GM12878 (cell line): Measurements from ENCODE around the gene LRRC45. TPM values are rescaled to one million over a fixed set of nuclear protein-coding genes. Genes with fewer than 3 reads are reported as not detected.

Source experiments
- ATAC-seq: fragments of 200-7000 bp; cut with Tn5 transposase; 3 replicates; pipeline ENCODE4 v1.9.1; 2020; ENCODE audit warnings: mild to moderate bottlenecking, moderate library complexity
- BruUV-seq: library from RNA; stranded (reverse); fragments of 400-500 nt; replicated peaks from 2 replicates; lab custom pipeline; 2021; lab: Mats Ljungman, UMichigan
- CTCF ChIA-PET: fragments of 300-600 bp; sonication (Branson Sonifier 250); formaldehyde crosslinking; extraction: SDS; loops from one replicate; lab custom pipeline; 2021; ENCODE audit warnings: inconsistent platforms; lab: Yijun Ruan, JAX
- POLR2A ChIA-PET: fragments of 350-600 bp; formaldehyde crosslinking; extraction: SDS; loops from one replicate; lab custom pipeline; 2021; ENCODE audit warnings: inconsistent platforms; lab: Charles Lee
- RAD21 ChIA-PET: fragments of 300-600 bp; sonication (Branson Sonifier 250); formaldehyde crosslinking; loops from one replicate; lab custom pipeline; 2023; ENCODE audit warnings: antibody characterized with exemption; ENCODE audit not compliant: unreplicated experiment; lab: Charles Lee
- SMC1A ChIA-PET: fragments of 300-600 bp; sonication (Branson Sonifier 250); formaldehyde crosslinking; loops from one replicate; lab custom pipeline; 2023; ENCODE audit not compliant: unreplicated experiment, uncharacterized antibody; lab: Charles Lee
- DNase-seq: peaks from one replicate; pipeline ENCODE4 v3.0.0-alpha.2; 2011; ENCODE audit warnings: low read depth, low spot score
- FAIRE-seq: peaks from 3 replicates; lab custom pipeline; 2011; peaks lifted over from hg19 to GRCh38; lab: Jason Lieb, UNC
- H2AFZ ChIP-seq: 2 replicates; pipeline ENCODE4 v1.6.0; 2011; ENCODE audit warnings: low read depth, low read length, control low read depth; ENCODE audit not compliant: control insufficient read depth
- H3K27ac ChIP-seq: 2 replicates; pipeline ENCODE4 v1.5.1; 2011; ENCODE audit warnings: control low read depth; ENCODE audit not compliant: control insufficient read depth, insufficient read depth
- H3K27me3 ChIP-seq, 2 experiments: replicated peaks in 1 of 2; 2 replicates each; pipeline versions ENCODE4 v1.6.0 to v1.6.1; 2011; ENCODE audit warnings: low read length in 1 of 2; ENCODE audit not compliant: control insufficient read depth in 2 of 2, insufficient read depth in 2 of 2
- H3K36me3 ChIP-seq, 2 experiments: 2 replicates each; pipeline ENCODE4 v1.5.1; 2011; ENCODE audit warnings: low read length in 1 of 2; ENCODE audit not compliant: control insufficient read depth in 2 of 2, insufficient read depth in 2 of 2
- H3K4me1 ChIP-seq: 2 replicates; pipeline ENCODE4 v1.6.1; 2011; ENCODE audit warnings: mild to moderate bottlenecking, low read length, moderate library complexity, mixed read lengths; ENCODE audit not compliant: control insufficient read depth, insufficient read depth
- H3K4me2 ChIP-seq: 2 replicates; pipeline ENCODE4 v1.6.0; 2011; ENCODE audit warnings: control low read depth; ENCODE audit not compliant: control insufficient read depth, insufficient read depth
- H3K4me3 ChIP-seq: fragments of 200-600 bp; sonication (generic); 2 replicates; pipeline ENCODE4 v1.5.1; 2016
- H3K79me2 ChIP-seq: 2 replicates; pipeline ENCODE4 v1.6.0; 2011; ENCODE audit warnings: low read length; ENCODE audit not compliant: control insufficient read depth, insufficient read depth
- H3K9ac ChIP-seq: 2 replicates; pipeline ENCODE4 v1.8.0; 2011; ENCODE audit warnings: low read length, control low read depth, mixed read lengths; ENCODE audit not compliant: control insufficient read depth, insufficient read depth
- H3K9me3 ChIP-seq: replicated peaks from 3 replicates; pipeline ENCODE4 v1.5.1; 2011; ENCODE audit warnings: mild to moderate bottlenecking, low read length; ENCODE audit not compliant: control insufficient read depth, insufficient read depth
- H4K20me1 ChIP-seq: 2 replicates; pipeline ENCODE4 v1.6.0; 2011; ENCODE audit not compliant: control insufficient read depth, insufficient read depth
- POLR2A ChIP-seq: IDR thresholded peaks from 2 replicates; pipeline ENCODE4 v1.6.1; 2011; ENCODE audit warnings: low read depth, mild to moderate bottlenecking, low read length
- SPI1 ChIP-seq: IDR thresholded peaks from 2 replicates; pipeline ENCODE4 v1.6.1; 2011; ENCODE audit warnings: low read depth, mild to moderate bottlenecking, low read length, moderate library complexity, borderline replicate concordance; ENCODE audit not compliant: insufficient read depth
- WGBS: methylation state at CpG from one replicate; pipeline ENCODE4 v1.1.6; 2016; ENCODE audit warnings: low lambda C conversion rate; ENCODE audit not compliant: insufficient replicate concordance, insufficient coverage; ENCODE audit errors: missing lambda C conversion rate; 5-methylcytosine and 5-hydroxymethylcytosine counted together
- in situ Hi-C: fragments of 300-500 bp; cut with MboI; formaldehyde crosslinking; loops from 9 replicates; pipeline ENCODE4 v1.14.3; 2018; ENCODE audit warnings: mixed read lengths
- intact Hi-C: fragments of 100-400 bp; cut with micrococcal nuclease; formaldehyde crosslinking; loops from one replicate; pipeline ENCODE4 v1.14.2; 2022; ENCODE audit not compliant: unreplicated experiment
- polyA plus RNA-seq, 11 experiments: library from polyadenylated mRNA; depleted of rRNA in 4 of 11; unstranded in 6 of 11; stranded (reverse) in 5 of 11; fragments of >200 nt; fragmentation: Nextera tagmentation in 4 of 11; fragmentation: Illumina TruSeq in 1 of 11; extraction: Ambion mirVana in 4 of 11; extraction: Trizol in 1 of 11; gene quantifications; 1 replicate in 1 of 11; 2 replicates in 10 of 11; pipeline versions ENCODE4 v1.2.1 to v1.2.3, GENCODE V29; 2011 to 2016; ENCODE audit warnings: inconsistent platforms in 2 of 11, missing spikeins in 2 of 11, low read depth in 1 of 11
- total RNA-seq, 4 experiments: library from RNA; depleted of rRNA in 3 of 4; stranded (reverse); fragments of >200 nt in 3 of 4; fragmentation: Illumina TruSeq in 1 of 4; extraction: Trizol in 1 of 4; gene quantifications; 2 replicates each; pipeline versions ENCODE4 v1.2.1 to v1.2.3, GENCODE V29; 2013 to 2021
- TF ChIP-seq, protein P1 (sequence below): IDR thresholded peaks from 2 replicates; pipeline ENCODE4 v1.6.1; 2011; ENCODE audit warnings: low read depth, mild to moderate bottlenecking, low read length, moderate library complexity, borderline replicate concordance; ENCODE audit errors: extremely low read depth

LRRC45 gene
- total and polyA plus RNA-seq, 10 of the 15 experiments (the other 5 are each of a cell fraction or from before 2014, with no cell fraction given) = 0.03 to 27.7 (median 10.4) TPM

DNA sequence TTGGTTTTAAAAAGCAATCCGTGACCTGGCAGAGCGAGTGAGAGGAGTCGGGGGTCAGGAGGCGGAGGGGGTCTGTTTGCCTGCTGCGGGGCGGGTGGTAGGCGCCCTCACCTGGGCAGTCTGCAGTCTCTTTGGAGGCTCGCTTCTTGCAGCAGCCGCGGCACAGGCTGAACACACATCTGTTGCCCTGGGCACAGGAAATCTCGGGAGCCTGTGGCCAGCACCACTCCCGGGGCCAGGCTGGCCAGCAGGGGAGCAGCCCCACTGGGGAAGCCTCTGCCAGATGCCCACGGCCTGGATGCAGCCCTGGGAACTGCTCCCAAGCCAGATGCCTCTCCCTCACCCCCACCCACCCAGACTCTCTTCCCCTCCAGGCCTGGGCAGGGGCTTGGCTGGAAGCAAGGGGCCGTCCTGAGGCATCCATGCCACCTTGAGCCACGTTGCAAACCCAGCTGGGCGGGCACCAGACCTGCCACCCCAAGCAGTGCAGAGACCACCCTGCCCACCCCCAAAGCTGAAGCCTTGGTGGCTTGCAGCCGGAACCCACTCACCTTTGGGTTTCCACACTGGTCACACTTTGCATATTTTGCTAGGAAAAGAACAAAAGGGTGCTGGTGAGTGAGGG, 35.2 kb downstream of the LRRC45 start:
- Histone ChIP-seq H3K4me1 (peaks cover under 1% of the 10 kb centered on the region; the same call in 1 of the 2 replicates), H3K27me3 (no peaks in the 10 kb centered on the region), H3K36me3 (peaks cover 3 to 36% of the 10 kb centered on the region in 2 experiments), H3K9me3 (no peaks in the 10 kb centered on the region), H4K20me1 (no peaks in the 10 kb centered on the region), H2AFZ (no peak overlapping the region), H3K79me2 (peaks cover under 1% of the 10 kb centered on the region; the same call in 1 of the 2 replicates), H3K9ac (no peak overlapping the region), H3K27ac (no peak overlapping the region), H3K4me2 (no peak overlapping the region), H3K4me3 (no peak overlapping the region)
- DNase-seq = no peak
- ChIA-PET CTCF (no interaction called here), RAD21 (no interaction called here), SMC1A (no interaction called here), POLR2A (no interaction called here)
- intact Hi-C loops (no loop called here), in situ Hi-C loops (no loop called here)
- ATAC-seq = no peak
- TF ChIP-seq, protein P1, sequence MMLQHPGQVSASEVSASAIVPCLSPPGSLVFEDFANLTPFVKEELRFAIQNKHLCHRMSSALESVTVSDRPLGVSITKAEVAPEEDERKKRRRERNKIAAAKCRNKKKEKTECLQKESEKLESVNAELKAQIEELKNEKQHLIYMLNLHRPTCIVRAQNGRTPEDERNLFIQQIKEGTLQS = no peak
- 0 out of 2 replicates have a peak, but pooled peaks have one; percentile 4 for TF ChIP-seq POLR2A
- no TSS peak for BruUV-seq
- WGBS = 76% methylated on average over 17 of the region's 17 CpGs
- FAIRE-seq = no peak

DNA sequence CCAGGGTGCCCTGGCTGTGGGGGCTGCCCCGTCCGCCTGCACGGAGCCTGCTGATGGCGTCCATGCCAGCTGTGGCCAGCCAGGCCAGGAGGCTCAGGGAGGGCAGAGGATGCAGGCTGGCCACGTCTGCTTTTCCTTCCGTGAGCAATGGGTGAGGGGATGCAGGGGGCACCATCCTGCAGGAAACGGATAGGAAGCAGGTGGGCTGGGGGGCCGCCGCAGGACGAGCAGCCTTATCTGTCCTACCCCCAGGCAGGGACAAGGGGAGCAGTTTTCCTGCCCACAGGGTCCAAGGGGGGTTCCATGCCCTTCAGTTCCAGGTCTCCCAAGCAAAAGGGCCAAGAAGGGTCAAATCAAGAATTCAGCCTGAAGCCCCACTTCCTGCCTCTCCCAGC, 35.7 kb downstream of the LRRC45 start:
- BruUV-seq = no TSS peak
- DNase-seq = no peak
- ATAC-seq = no peak
- H2AFZ ChIP-seq = no peak overlapping the region
- no peaks in the 10 kb centered on the region for H3K9me3 ChIP-seq
- in situ Hi-C loops = no loop called here
- ChIA-PET SMC1A (no interaction called here), POLR2A (interaction anchor here (0.6 kb wide), 1 partner anchor 133 kb away, joined by 3 read pairs; no protein-coding TSS in a partner anchor), CTCF (no interaction called here), RAD21 (no interaction called here)
- H3K4me1 ChIP-seq = no peaks in the 10 kb centered on the region; the same call in 1 of the 2 replicates
- no peak for FAIRE-seq
- intact Hi-C loops = no loop called here
- no peak overlapping the region for H3K27ac ChIP-seq
- H3K36me3 ChIP-seq = peaks cover 3 to 36% of the 10 kb centered on the region in 2 experiments
- no peak overlapping the region for H3K9ac ChIP-seq
- WGBS = 88% methylated on average over 10 of the region's 10 CpGs
- TF ChIP-seq SPI1 = no peak
- TF ChIP-seq POLR2A = peak; percentile 51
- no peak overlapping the region for H3K4me2 ChIP-seq
- H4K20me1 ChIP-seq = no peaks in the 10 kb centered on the region
- no peaks in the 10 kb centered on the region for H3K27me3 ChIP-seq
- H3K79me2 ChIP-seq = no peaks in the 10 kb centered on the region; the same call in 1 of the 2 replicates
- H3K4me3 ChIP-seq = no peak overlapping the region
